ENCODE data around the gene OSTF1. TPM values are rescaled to one million over a fixed set of nuclear protein-coding genes. Genes with fewer than 3 reads are reported as not detected.

The OSTF1 gene
- total RNA-seq, 4 donors from 2014 or later = 0.60 to 37.8 (median 19.0) TPM

- H3K27me3 ChIP-seq = no peaks in the 10 kb centered on the region
- 87 to 88% methylated on average over 5 of the region's 5 CpGs for WGBS, 2 donors (ENCODE audit: low coverage in 1 of 2)
- no peaks in the 10 kb centered on the region for H3K4me1 ChIP-seq
- intact Hi-C loops (cut with DNase I; ENCODE audit: low total_unique reads) (no loop called here), in situ Hi-C loops (cut with MboI; ENCODE audit: low pct_ligation_motif_present in 1 of 4, low pct_unique_long_range_greater_than_20kb in 1 of 4, low sequenced_read_pairs in 3 of 4) (no loop called here)
- peaks cover 0 to 32% (median 10%) of the 10 kb centered on the region in 4 donors for H3K36me3 ChIP-seq
- TF ChIP-seq POLR2AphosphoS5 (IDR thresholded peaks at IDR 0.05) (no peak), POLR2A (IDR thresholded peaks at IDR 0.05) (no peak), EP300 (IDR thresholded peaks at IDR 0.05; ENCODE audit: low read depth) (no peak), CTCF (IDR thresholded peaks at IDR 0.05) (no peak)
- H3K27ac ChIP-seq = no peak overlapping the region
- no peak for DNase-seq
- H3K4me3 ChIP-seq = no peak overlapping the region
- H3K9me3 ChIP-seq = no peaks in the 10 kb centered on the region
Observed at GRCh38 chr9:75130172-75130571, 41.9 kb downstream of the OSTF1 start.

- no peaks in the 10 kb centered on the region for H3K27me3 ChIP-seq
- intact Hi-C loops (cut with DNase I; ENCODE audit: low total_unique reads) (no loop called here), in situ Hi-C loops (cut with MboI; ENCODE audit: low pct_ligation_motif_present in 1 of 4, low pct_unique_long_range_greater_than_20kb in 1 of 4, low sequenced_read_pairs in 3 of 4) (no loop called here)
- no peak overlapping the region for H3K4me3 ChIP-seq
- H3K36me3 ChIP-seq = peaks cover 0 to 32% (median 11%) of the 10 kb centered on the region in 4 donors
- DNase-seq = no peak
- 60 to 67% methylated on average over 5 of the region's 5 CpGs for WGBS, 2 donors (ENCODE audit: low coverage in 1 of 2)
- H3K4me1 ChIP-seq = no peaks in the 10 kb centered on the region
- no peak overlapping the region for H3K27ac ChIP-seq
- TF ChIP-seq EP300 (IDR thresholded peaks at IDR 0.05; ENCODE audit: low read depth) = no peak
- no peak for TF ChIP-seq POLR2A (IDR thresholded peaks at IDR 0.05)
- TF ChIP-seq CTCF (IDR thresholded peaks at IDR 0.05) = no peak
- TF ChIP-seq POLR2AphosphoS5 (IDR thresholded peaks at IDR 0.05) = no peak
- no peaks in the 10 kb centered on the region for H3K9me3 ChIP-seq
Observed at GRCh38 chr9:75130621-75131230, 42.4 kb downstream of the OSTF1 start.

- Histone ChIP-seq H3K4me1 (no peaks in the 10 kb centered on the region), H3K36me3 (peaks cover 0 to 34% (median 14%) of the 10 kb centered on the region in 4 donors), H3K27me3 (no peaks in the 10 kb centered on the region), H3K4me3 (no peak overlapping the region), H3K27ac (no peak overlapping the region), H3K9me3 (no peaks in the 10 kb centered on the region)
- intact Hi-C loops (cut with DNase I; ENCODE audit: low total_unique reads) = no loop called here
- 95% methylated on average over 2 to 3 of the region's 3 CpGs for WGBS, 2 donors (ENCODE audit: low coverage in 1 of 2)
- no peak for DNase-seq
- in situ Hi-C loops (cut with MboI; ENCODE audit: low pct_ligation_motif_present in 1 of 4, low pct_unique_long_range_greater_than_20kb in 1 of 4, low sequenced_read_pairs in 3 of 4) = no loop called here
- TF ChIP-seq EP300 (IDR thresholded peaks at IDR 0.05; ENCODE audit: low read depth) = no peak
- TF ChIP-seq CTCF (IDR thresholded peaks at IDR 0.05) = no peak
- no peak for TF ChIP-seq POLR2A (IDR thresholded peaks at IDR 0.05)
- TF ChIP-seq POLR2AphosphoS5 (IDR thresholded peaks at IDR 0.05) = no peak
Observed at GRCh38 chr9:75131700-75132099, 43.4 kb downstream of the OSTF1 start.

GRCh38 chr9:75132244-75132643 is 43.9 kb downstream of the OSTF1 start:
- no peak overlapping the region for H3K27ac ChIP-seq
- no peaks in the 10 kb centered on the region for H3K27me3 ChIP-seq
- TF ChIP-seq POLR2A (IDR thresholded peaks at IDR 0.05) (no peak), CTCF (IDR thresholded peaks at IDR 0.05) (no peak), EP300 (IDR thresholded peaks at IDR 0.05; ENCODE audit: low read depth) (no peak), POLR2AphosphoS5 (IDR thresholded peaks at IDR 0.05) (no peak)
- in situ Hi-C loops (cut with MboI; ENCODE audit: low pct_ligation_motif_present in 1 of 4, low pct_unique_long_range_greater_than_20kb in 1 of 4, low sequenced_read_pairs in 3 of 4) = no loop called here
- no peak for DNase-seq
- H3K4me1 ChIP-seq = no peaks in the 10 kb centered on the region
- intact Hi-C loops (cut with DNase I; ENCODE audit: low total_unique reads) = no loop called here
- no peaks in the 10 kb centered on the region for H3K9me3 ChIP-seq
- no peak overlapping the region for H3K4me3 ChIP-seq
- 91% methylated on average over 4 of the region's 4 CpGs; no CpG with 5 or more reads in 1 of the 2 donors for WGBS, 2 donors (ENCODE audit: low coverage in 1 of 2)
- H3K36me3 ChIP-seq = peaks cover 0 to 40% (median 14%) of the 10 kb centered on the region in 4 donors
